RWPE1 (cell line): Measurements from ENCODE around the gene MC1R.

ENCODE experiments used
- CTCF ChIA-PET: fragments of 350-600 bp; sonication (Branson Sonifier 250); formaldehyde crosslinking; extraction: SDS; loops from one replicate; lab custom pipeline; 2021; lab: Yijun Ruan, JAX
- POLR2A ChIA-PET: fragments of 400-600 bp; formaldehyde crosslinking; extraction: SDS; loops from one replicate; lab custom pipeline; 2020; ENCODE audit warnings: antibody characterized with exemption; ENCODE audit not compliant: low non-redundant PET; lab: Yijun Ruan, JAX
- DNase-seq: peaks from one replicate; pipeline ENCODE4 v3.0.0; 2012; ENCODE audit warnings: low spot score
- H3K27ac ChIP-seq: fragments of 450-650 bp; 2 replicates; pipeline ENCODE4 v1.5.1; 2017
- CTCF ChIP-seq: fragments of 450-650 bp; conservative IDR thresholded peaks from 2 replicates; pipeline ENCODE4 v1.5.1; 2017; ENCODE audit warnings: low read depth, mild to moderate bottlenecking

The MC1R gene

GRCh38 chr16:89895482-89896250 lies 23.0 kb upstream of the MC1R start:
- POLR2A ChIA-PET = no interaction called here
- H3K27ac ChIP-seq = no peak overlapping the region; the same call in 1 of the 2 replicates
- no peak for TF ChIP-seq CTCF
- DNase-seq = no peak
- CTCF ChIA-PET = no interaction called here

GRCh38 chr16:89897204-89897603 lies 21.5 kb upstream of the MC1R start:
- H3K27ac ChIP-seq = no peak overlapping the region
- POLR2A ChIA-PET = no interaction called here
- CTCF ChIA-PET = interaction anchor here (0.6 to 0.7 kb wide), 2 partner anchors 11 to 64 kb away, joined by 3 to 4 read pairs; no protein-coding TSS in a partner anchor
- no peak for DNase-seq
- no peak for TF ChIP-seq CTCF

GRCh38 chr16:89898201-89898967 lies 20.3 kb upstream of the MC1R start:
- no peak overlapping the region for H3K27ac ChIP-seq
- CTCF ChIA-PET = no interaction called here
- POLR2A ChIA-PET = interaction anchor here (0.6 kb wide), 1 partner anchor 18 kb away, joined by 5 read pairs; no protein-coding TSS in a partner anchor
- DNase-seq = no peak
- no peak for TF ChIP-seq CTCF

GRCh38 chr16:89899879-89900481 lies 18.7 kb upstream of the MC1R start:
- no peak for DNase-seq
- ChIA-PET CTCF (no interaction called here), POLR2A (no interaction called here)

GRCh38 chr16:89900885-89901284 lies 17.8 kb upstream of the MC1R start:
- ChIA-PET CTCF (no interaction called here), POLR2A (no interaction called here)
- no peak for DNase-seq
- no peak for TF ChIP-seq CTCF
- no peak overlapping the region; the same call in 1 of the 2 replicates for H3K27ac ChIP-seq

More at GRCh38 chr16:89899879-89900481, 18.7 kb upstream of the MC1R start:
- H3K27ac ChIP-seq = no peak overlapping the region
- no peak for TF ChIP-seq CTCF

- ChIA-PET POLR2A (no interaction called here), CTCF (no interaction called here)
- peak overlapping the region; percentile 23; the same call in 1 of the 2 replicates for H3K27ac ChIP-seq
- no peak for DNase-seq
- no peak for TF ChIP-seq CTCF
Observed at GRCh38 chr16:89902980-89903379, 15.7 kb upstream of the MC1R start.
